ENCODE measurements around the gene DUSP7.

DNA sequence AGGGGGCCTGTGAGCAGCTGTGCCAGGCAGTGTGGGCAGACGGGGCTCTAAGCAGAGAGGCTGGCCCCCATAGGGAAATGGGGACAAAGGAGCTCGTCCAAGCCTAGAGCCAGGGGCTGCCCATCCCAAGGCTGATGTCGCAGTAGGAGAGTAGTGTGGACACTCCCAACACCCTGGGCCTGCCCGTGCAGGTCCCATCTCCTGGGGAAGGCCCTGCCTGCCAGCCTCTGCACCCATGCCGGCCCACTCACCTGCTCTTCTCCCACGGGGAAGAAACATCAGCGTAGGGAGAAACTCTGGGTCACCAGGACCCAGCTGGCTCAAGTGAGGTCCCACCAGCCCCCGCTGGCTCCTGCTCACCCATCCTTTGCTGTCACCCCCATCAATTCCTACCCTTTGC is 10.7 kb upstream of the DUSP7 start:
- TF ChIP-seq, protein P1, sequence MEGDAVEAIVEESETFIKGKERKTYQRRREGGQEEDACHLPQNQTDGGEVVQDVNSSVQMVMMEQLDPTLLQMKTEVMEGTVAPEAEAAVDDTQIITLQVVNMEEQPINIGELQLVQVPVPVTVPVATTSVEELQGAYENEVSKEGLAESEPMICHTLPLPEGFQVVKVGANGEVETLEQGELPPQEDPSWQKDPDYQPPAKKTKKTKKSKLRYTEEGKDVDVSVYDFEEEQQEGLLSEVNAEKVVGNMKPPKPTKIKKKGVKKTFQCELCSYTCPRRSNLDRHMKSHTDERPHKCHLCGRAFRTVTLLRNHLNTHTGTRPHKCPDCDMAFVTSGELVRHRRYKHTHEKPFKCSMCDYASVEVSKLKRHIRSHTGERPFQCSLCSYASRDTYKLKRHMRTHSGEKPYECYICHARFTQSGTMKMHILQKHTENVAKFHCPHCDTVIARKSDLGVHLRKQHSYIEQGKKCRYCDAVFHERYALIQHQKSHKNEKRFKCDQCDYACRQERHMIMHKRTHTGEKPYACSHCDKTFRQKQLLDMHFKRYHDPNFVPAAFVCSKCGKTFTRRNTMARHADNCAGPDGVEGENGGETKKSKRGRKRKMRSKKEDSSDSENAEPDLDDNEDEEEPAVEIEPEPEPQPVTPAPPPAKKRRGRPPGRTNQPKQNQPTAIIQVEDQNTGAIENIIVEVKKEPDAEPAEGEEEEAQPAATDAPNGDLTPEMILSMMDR (IDR thresholded peaks at IDR 0.05 in 4 of 5, conservative IDR thresholded peaks at IDR 0.05 in 1 of 5) = no peak
- TF ChIP-seq POLR2A (IDR thresholded peaks at IDR 0.05) = no peak
